Activated CD4-positive, alpha-beta T cell treated with anti-CD3 and anti-CD28 coated beads for 24 hours (primary cell): ENCODE data around the gene SCAP.
"Not testable (repeated sequence)": the region's sequence is repeated elsewhere in the genome, so short reads cannot be mapped to it uniquely, and the experiment has no call there.

Experiments
- DNase-seq, 2 donors: peaks; one replicate each; pipeline ENCODE4 v3.0.0-alpha.2; 2020; ENCODE audit warnings: low read depth in 2 of 2

Gene SCAP

GRCh38 chr3:47399531-47400270 lies 76.0 kb downstream of the SCAP start:
- DNase-seq, result no peak

DNA sequence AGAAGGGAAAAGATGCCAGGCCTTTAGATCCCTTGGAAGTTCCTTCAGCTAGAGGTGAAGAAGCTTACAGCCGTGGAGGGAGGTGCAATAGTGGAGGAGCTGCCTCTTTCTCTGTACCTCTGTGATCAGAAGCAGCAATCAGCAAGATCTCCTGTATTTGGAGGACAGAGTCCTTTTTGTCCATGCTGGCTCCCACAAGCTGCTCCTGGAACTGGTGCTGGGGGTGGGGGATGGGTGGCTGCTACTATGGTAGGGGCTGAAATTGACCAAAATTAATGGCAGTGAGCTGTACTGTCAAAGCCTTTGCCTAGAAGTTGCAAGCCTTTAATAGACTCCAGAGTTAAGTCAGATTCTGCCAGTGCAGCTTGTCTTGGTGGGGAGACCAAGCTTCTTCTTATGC lies 76.7 kb downstream of the SCAP start:
- DNase-seq, result no peak

- DNase-seq, result no peak
Observed at GRCh38 chr3:47398228-47398627, 77.5 kb downstream of the SCAP start.

GRCh38 chr3:47394881-47395280 lies 80.9 kb downstream of the SCAP start:
- no peak for DNase-seq

GRCh38 chr3:47394140-47394870 lies 81.4 kb downstream of the SCAP start:
- DNase-seq, result no peak

DNA sequence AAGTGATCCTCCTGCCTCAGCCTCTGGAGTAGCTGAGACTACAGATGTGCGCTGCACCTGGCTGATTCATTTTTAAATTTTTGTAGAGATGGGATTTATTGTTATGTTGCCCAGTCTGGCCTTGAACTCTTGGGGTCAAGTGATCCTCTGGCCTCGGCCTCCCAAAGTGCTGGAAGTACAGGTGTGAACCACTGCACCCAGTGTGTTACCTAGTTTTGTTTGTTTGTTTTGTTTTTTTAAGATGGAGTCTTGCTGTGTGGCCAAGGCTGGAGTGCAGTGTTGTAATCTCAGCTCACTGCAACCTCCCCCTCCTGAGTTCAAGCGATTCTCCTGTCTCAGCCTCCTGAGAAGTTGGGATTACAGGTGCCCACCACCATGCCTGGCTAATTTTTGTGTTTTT lies 82.8 kb downstream of the SCAP start:
- DNase-seq, result no peak

GRCh38 chr3:47385796-47386195 lies 89.9 kb downstream of the SCAP start:
- no peak for DNase-seq

- no peak for DNase-seq
Observed at GRCh38 chr3:47385007-47385406, 90.7 kb downstream of the SCAP start.

GRCh38 chr3:47384425-47384824 lies 91.3 kb downstream of the SCAP start:
- DNase-seq, result no peak

DNA sequence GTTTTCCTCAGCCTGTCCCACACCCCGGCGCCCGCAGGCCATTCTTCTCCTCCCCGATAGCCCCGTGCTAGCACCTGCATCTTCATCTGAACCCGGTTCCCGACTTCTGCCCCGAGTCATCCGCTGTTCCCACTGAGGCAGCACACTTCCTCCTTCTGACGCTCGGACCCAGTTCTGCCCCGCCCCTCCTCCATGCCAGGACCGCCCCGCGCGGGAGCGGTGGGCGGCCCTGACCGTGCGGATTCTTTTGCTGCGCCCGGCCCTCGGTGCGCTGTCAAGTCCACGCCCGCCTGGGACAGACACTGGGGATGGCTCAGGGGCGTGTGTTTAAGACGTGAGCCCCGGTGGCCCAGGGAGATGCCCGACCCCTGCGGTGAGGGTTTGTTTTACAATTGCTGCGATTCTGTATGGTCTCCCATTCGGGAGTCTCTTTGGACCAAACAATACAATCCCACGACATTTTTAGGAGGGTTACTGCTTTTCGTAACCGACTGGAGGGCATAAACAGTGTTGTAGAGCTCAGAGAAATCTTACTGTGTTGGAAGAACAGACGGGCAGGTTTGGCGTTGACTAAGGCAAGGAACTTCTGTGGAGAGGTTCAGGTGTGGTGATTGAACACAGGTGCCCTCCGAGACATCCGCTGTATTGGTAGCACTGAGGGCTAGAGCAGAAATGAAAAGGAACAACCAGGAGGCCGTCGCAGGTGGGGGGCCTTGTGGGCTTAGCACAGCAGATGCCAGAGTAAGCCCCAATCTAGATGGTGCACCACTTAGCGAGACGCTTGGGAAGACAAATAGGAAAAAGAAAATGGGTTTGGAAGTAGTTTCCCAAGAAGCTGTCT lies 94.2 kb downstream of the SCAP start:
- DNase-seq, result peak; percentile 59 to 73

GRCh38 chr3:47380601-47381316 lies 95.0 kb downstream of the SCAP start, which contains the start of gene PTPN23:
TSS of gene PTPN23 (plus strand) at chr3:47381021. CDS start at chr3:47381097, 76 bp downstream.
- DNase-seq, result peak; percentile 97

DNA sequence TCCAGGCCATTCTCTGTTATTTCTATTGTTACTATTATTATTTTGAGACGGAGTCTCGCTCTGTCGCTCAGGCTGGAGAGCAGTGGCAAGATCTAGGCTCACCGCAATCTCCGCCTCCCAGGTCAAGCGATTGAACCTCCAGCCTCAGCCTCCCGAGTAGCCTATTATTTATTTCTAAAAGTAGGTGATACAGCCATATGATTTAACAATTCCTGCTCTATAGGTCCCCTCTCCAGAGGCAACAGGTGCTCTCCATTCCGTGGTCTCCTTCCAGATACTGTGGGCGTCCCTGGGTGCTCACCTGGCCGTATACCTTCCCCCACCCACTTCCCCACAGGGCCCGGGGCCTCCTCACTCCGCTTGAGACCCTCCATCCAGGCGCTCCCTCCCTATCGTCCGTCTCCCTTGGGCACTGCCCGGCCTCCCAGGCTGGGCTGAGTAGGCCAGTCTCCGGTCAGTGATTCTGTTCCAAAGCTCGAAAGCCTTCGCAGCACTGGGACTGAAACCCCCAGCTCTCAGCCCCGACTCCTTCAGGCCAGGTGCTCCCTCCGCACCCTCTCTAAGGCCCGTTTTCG lies 95.6 kb downstream of the SCAP start:
- DNase-seq, result no peak

- no peak for DNase-seq
Observed at GRCh38 chr3:47379411-47379899, 96.3 kb downstream of the SCAP start.

GRCh38 chr3:47378869-47379268 lies 96.9 kb downstream of the SCAP start:
- no peak for DNase-seq

- no peak for DNase-seq
Observed at GRCh38 chr3:47377186-47377585, 98.6 kb downstream of the SCAP start.

- no peak for DNase-seq
Observed at GRCh38 chr3:47376393-47376792, 99.3 kb downstream of the SCAP start.

DNA sequence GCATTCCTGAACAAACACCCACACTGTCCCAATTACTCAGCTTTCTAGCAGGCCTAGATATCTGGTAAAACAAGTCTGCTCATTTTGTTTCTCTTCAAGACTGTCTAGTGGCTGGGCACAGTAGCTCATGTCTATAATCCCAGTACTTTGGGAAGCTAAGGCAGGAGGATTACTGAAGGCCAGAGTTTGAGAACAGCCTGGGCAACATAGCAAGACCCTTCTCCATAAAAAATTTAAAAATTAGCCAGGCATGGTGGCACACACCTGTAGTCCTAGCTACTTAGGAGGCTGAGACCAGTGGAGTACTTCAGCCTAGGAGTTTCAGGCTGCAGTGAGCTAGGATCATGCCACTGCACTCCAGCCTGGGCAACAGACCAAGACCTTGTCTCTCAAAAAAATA lies 101.2 kb downstream of the SCAP start:
- DNase-seq, result no peak

GRCh38 chr3:47370887-47371697 lies 104.6 kb downstream of the SCAP start:
- peak in 1 of 2 donors; percentile 14 for DNase-seq

- not testable (repeated sequence) for DNase-seq
Observed at GRCh38 chr3:47370020-47370419, 105.7 kb downstream of the SCAP start.

- DNase-seq, result no peak
Observed at GRCh38 chr3:47367631-47368030, 108.1 kb downstream of the SCAP start.
